ENCODE results near the gene MROH2A. TPM values are rescaled to one million over a fixed set of nuclear protein-coding genes. Genes with fewer than 3 reads are reported as not detected.

MROH2A gene
- total RNA-seq, 1 donor from 2014 or later = 0.31 TPM

DNA sequence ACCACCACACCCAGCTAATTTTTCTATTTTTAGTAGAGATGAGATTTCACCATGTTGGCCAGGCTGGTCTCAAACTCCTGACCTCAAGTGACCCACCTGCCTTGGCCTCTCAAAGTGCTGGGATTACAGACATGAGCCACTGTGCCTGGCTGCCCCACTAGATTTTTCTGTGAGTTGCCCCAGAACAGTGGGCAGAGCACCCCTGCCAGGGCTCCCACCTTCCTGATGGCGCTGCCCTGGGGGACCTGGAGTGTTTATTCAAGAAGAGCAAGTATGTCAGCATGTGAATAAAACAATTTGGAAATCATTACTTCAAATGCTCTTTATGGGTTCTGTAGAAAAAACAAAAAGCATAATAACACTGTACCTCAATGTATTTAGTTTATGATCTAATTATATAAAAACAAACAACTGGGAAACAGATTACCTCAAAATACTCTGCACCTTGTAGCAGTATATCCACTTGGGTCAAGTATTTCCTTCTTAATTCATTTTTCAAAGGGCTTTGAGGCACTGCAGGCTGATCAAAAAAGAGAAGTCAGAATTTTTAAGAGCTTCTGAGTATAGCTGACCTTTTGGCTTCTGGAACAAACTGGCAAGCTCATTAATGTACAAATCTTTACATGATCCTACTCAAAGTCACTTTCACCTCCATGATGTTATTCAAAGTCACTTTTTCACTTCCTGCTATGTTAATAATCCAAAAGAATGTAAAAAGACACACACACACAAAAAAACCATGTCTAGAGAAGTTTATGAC, 67.4 kb downstream of the MROH2A start:
- Mint-ChIP-seq H3K36me3 (ENCODE audit: low read depth, unreplicated experiment) (peaks cover 29% of the 10 kb centered on the region), H3K4me3 (ENCODE audit: unreplicated experiment) (no peak overlapping the region), H3K9me3 (ENCODE audit: unreplicated experiment) (no peaks in the 10 kb centered on the region), H3K27ac (ENCODE audit: unreplicated experiment) (no peak overlapping the region), H3K27me3 (ENCODE audit: unreplicated experiment) (no peaks in the 10 kb centered on the region), H3K4me1 (ENCODE audit: unreplicated experiment) (peaks cover 6% of the 10 kb centered on the region)
- no peak for DNase-seq (ENCODE audit: low spot score)
- TF ChIP-seq, protein P1, sequence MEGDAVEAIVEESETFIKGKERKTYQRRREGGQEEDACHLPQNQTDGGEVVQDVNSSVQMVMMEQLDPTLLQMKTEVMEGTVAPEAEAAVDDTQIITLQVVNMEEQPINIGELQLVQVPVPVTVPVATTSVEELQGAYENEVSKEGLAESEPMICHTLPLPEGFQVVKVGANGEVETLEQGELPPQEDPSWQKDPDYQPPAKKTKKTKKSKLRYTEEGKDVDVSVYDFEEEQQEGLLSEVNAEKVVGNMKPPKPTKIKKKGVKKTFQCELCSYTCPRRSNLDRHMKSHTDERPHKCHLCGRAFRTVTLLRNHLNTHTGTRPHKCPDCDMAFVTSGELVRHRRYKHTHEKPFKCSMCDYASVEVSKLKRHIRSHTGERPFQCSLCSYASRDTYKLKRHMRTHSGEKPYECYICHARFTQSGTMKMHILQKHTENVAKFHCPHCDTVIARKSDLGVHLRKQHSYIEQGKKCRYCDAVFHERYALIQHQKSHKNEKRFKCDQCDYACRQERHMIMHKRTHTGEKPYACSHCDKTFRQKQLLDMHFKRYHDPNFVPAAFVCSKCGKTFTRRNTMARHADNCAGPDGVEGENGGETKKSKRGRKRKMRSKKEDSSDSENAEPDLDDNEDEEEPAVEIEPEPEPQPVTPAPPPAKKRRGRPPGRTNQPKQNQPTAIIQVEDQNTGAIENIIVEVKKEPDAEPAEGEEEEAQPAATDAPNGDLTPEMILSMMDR (IDR thresholded peaks at IDR 0.05; ENCODE audit: unreplicated experiment) = no peak

- Mint-ChIP-seq H3K27me3 (ENCODE audit: unreplicated experiment) (no peaks in the 10 kb centered on the region), H3K4me3 (ENCODE audit: unreplicated experiment) (no peak overlapping the region), H3K4me1 (ENCODE audit: unreplicated experiment) (peaks cover 8% of the 10 kb centered on the region), H3K27ac (ENCODE audit: unreplicated experiment) (no peak overlapping the region), H3K36me3 (ENCODE audit: low read depth, unreplicated experiment) (peaks cover 21% of the 10 kb centered on the region), H3K9me3 (ENCODE audit: unreplicated experiment) (no peaks in the 10 kb centered on the region)
- TF ChIP-seq, protein P1 (IDR thresholded peaks at IDR 0.05; ENCODE audit: unreplicated experiment) = no peak
- no peak for DNase-seq (ENCODE audit: low spot score)
Measured at GRCh38 chr2:233846387-233847247, 68.5 kb downstream of the MROH2A start.

DNA sequence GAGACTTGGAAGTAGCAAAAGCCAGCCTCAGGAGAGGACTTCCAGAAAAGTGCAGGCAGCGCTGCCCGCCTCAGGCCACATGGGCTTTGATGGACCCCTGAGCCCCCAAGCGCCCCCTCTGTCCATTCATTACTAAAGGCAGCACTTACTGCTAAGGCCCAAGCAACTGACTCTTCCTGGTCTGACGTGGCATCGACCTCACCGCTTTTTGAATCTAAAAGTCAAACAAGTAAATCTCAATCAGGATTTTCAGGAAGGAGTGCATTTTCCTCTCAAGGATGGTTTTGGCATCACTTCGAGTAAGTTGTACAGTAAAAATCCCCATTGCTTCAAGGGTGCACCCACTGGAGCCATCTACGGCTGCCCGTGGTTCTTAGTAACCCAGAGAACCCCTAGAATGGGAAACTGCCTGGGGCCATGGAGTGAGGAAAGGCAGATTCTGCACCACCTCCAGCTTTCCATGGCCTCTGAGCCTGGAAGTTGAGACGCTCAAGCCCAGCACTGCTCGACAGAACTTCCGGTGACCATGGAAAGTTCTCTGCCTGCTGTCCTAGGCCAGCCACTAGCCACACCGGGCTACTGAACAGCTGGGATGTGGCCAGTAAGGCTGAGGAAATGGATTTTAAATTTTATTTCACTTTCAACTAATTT, 69.2 kb downstream of the MROH2A start:
- H3K4me1 Mint-ChIP-seq (ENCODE audit: unreplicated experiment) = peaks cover 14% of the 10 kb centered on the region

GRCh38 chr2:233848276-233848675, 70.1 kb downstream of the MROH2A start:
- H3K27ac Mint-ChIP-seq (ENCODE audit: unreplicated experiment) = no peak overlapping the region

More for the DNA sequence above, 69.2 kb downstream of the MROH2A start:
- TF ChIP-seq, protein P1 (IDR thresholded peaks at IDR 0.05; ENCODE audit: unreplicated experiment) = no peak
- Mint-ChIP-seq H3K9me3 (ENCODE audit: unreplicated experiment) (no peaks in the 10 kb centered on the region), H3K27ac (ENCODE audit: unreplicated experiment) (no peak overlapping the region), H3K27me3 (ENCODE audit: unreplicated experiment) (peaks cover 2% of the 10 kb centered on the region), H3K4me3 (ENCODE audit: unreplicated experiment) (no peak overlapping the region), H3K36me3 (ENCODE audit: low read depth, unreplicated experiment) (peaks cover 17% of the 10 kb centered on the region)
- DNase-seq (ENCODE audit: low spot score) = no peak

More at GRCh38 chr2:233848276-233848675, 70.1 kb downstream of the MROH2A start:
- TF ChIP-seq, protein P1 (IDR thresholded peaks at IDR 0.05; ENCODE audit: unreplicated experiment) = no peak
- no peak for DNase-seq (ENCODE audit: low spot score)
- Mint-ChIP-seq H3K36me3 (ENCODE audit: low read depth, unreplicated experiment) (peaks cover 16% of the 10 kb centered on the region), H3K27me3 (ENCODE audit: unreplicated experiment) (peaks cover 2% of the 10 kb centered on the region), H3K9me3 (ENCODE audit: unreplicated experiment) (no peaks in the 10 kb centered on the region), H3K4me1 (ENCODE audit: unreplicated experiment) (peaks cover 21% of the 10 kb centered on the region), H3K4me3 (ENCODE audit: unreplicated experiment) (no peak overlapping the region)

All from endothelial cell (in vitro differentiated cells).